ENCODE results near the gene OSGEP.
A peak's percentile ranks its signal among the peaks of the same experiment; 100 is the strongest.
"Not testable (repeated sequence)": the region's sequence is repeated elsewhere in the genome, so short reads cannot be mapped to it uniquely, and the experiment has no call there.

OSGEP gene

DNA sequence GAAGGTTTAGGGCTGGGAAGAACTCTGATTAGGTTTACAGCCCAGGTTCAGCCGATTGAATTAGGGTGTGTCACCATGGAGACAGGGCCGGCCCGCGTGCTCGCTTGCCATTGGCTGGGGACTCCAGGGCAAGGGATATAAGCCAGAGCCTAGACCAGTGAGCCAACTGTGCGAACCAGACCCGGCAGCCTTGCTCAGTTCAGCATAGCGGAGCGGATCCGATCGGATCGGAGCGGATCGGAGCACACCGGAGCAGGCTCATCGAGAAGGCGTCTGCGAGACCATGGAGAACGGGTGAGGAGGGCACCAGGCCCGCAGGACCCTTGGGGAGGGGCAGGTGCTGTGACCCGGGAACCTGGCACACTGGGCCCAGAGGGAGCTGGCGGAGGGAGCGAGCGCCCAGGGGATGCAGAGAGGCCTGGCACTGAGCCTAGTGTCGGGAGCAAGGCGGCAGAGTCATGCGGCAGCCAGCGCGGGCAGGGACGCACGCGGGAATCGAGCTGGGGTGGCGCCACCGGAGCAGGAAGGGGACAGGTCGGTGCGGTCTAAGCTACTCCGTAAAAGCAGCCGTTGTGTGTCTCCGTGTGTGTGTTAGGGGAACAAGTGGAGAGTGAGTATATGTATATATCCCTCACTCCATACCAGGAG, 14.8 kb upstream of the OSGEP start, which contains the start of gene PNP:
Gene PNP, plus strand, starts transcription at position 165 of the 648 bp plus-strand sequence. Its CDS starts 119 bp downstream, at position 284.
- H3K4me3 ChIP-seq (ENCODE audit: low read length), result peak within 1 kb of the TSS; percentile 93
- peaks cover 28% of the 10 kb centered on the region for H3K36me3 ChIP-seq (ENCODE audit: insufficient read depth, low read depth, low read length)
- no peak within 1 kb of the TSS for H3K27ac ChIP-seq (ENCODE audit: low read length)
- H3K9ac ChIP-seq (ENCODE audit: low read depth, low read length), result peak within 1 kb of the TSS; percentile 87
- peaks cover 3% of the 10 kb centered on the region for H3K4me1 ChIP-seq (ENCODE audit: insufficient read depth, low read length)
- H3K27me3 ChIP-seq (ENCODE audit: insufficient read depth, low read length), result no peaks in the 10 kb centered on the region
- no peaks in the 10 kb centered on the region for H3K9me3 ChIP-seq (ENCODE audit: insufficient read depth, low read depth, low read length)

DNA sequence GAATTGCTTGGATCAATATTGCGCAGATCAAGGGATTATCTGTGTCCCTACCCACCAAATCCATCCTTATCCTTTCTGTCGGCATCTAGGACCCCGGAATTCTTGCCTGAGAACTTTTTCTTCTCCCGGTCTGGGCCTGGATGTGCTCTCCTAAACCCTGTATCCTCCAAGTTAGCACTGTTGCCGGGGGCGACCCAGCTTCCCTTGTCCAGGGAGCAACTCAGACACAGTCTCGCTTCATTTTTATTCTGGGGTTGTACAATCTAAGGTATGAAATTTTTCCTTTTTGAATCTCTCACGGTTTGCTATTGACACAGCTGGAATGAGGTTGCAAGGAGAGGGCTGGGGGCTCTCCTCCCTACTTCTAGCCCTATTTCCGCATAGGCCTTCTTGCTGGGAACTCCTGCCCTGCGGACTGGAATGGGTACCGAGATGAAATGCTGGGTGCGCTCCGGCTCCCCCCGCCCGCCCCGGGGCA, 14.2 kb upstream of the OSGEP start:
- no peaks in the 10 kb centered on the region for H3K27me3 ChIP-seq (ENCODE audit: insufficient read depth, low read length)
- H3K27ac ChIP-seq (ENCODE audit: low read length), result no peak overlapping the region
- peaks cover 23% of the 10 kb centered on the region for H3K36me3 ChIP-seq (ENCODE audit: insufficient read depth, low read depth, low read length)
- H3K9me3 ChIP-seq (ENCODE audit: insufficient read depth, low read depth, low read length), result no peaks in the 10 kb centered on the region
- peak overlapping the region; percentile 93; the same call in 1 of the 2 replicates for H3K4me3 ChIP-seq (ENCODE audit: low read length)
- peaks cover 3% of the 10 kb centered on the region for H3K4me1 ChIP-seq (ENCODE audit: insufficient read depth, low read length)
- H3K9ac ChIP-seq (ENCODE audit: low read depth, low read length), result peak overlapping the region; percentile 87; the same call in 1 of the 2 replicates

DNA sequence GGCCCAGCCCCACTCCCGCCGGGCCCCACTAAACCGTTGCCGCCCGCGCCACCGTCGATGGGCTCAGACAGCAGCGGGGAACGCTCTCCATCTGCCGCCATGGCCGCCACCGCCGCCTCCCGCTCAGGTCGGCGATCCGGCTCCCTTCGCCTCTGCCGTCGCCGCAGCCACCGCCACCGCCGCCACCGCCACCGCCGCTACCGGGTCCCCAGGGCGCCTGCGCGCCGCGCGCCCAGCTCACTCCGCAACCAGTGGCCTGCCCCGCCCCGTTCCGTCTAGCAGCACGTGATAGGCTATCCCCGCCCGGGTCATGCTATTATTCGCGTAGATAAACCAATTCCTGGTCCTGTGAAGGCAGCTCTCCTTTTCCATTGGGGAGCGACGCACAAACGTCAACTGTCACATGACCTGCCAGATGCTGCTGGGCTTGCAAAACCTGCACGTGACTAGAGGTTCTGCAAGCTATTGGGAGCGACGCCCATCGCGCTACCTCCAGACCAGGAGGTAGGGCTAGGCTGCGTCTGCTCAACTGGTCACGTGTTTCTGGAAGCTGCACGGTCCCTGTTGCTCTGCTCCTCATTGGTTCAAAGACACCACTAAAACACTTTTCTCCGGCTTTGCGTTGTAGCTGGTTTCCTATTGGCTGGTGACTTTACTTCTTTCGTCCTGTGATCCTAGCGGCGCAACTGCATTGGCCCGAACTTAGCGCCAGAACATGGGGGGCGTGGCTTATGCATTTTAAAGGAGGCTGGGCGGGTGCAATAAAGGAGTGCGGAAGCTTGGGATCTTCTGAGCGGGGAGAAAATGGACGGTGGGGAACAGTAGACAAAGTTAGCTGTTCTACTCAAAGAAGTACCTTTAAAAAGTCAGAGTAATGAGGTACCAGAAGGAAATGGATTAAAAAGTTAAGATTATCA, 6.9 kb upstream of the OSGEP start, which contains the start of gene PIP4P1:
Gene PIP4P1, minus strand, starts transcription at position 210 of the 917 bp plus-strand sequence. Its CDS starts 109 bp downstream, at position 101.
- H3K9ac ChIP-seq (ENCODE audit: low read depth, low read length), result peak within 1 kb of the TSS; percentile 87
- peaks cover 8% of the 10 kb centered on the region for H3K4me1 ChIP-seq (ENCODE audit: insufficient read depth, low read length)
- no peaks in the 10 kb centered on the region for H3K9me3 ChIP-seq (ENCODE audit: insufficient read depth, low read depth, low read length)
- peak within 1 kb of the TSS; percentile 94 for H3K4me3 ChIP-seq (ENCODE audit: low read length)
- H3K36me3 ChIP-seq (ENCODE audit: insufficient read depth, low read depth, low read length), result peaks cover 42% of the 10 kb centered on the region
- H3K27ac ChIP-seq (ENCODE audit: low read length), result peak within 1 kb of the TSS; percentile 43
- H3K27me3 ChIP-seq (ENCODE audit: insufficient read depth, low read length), result no peaks in the 10 kb centered on the region

DNA sequence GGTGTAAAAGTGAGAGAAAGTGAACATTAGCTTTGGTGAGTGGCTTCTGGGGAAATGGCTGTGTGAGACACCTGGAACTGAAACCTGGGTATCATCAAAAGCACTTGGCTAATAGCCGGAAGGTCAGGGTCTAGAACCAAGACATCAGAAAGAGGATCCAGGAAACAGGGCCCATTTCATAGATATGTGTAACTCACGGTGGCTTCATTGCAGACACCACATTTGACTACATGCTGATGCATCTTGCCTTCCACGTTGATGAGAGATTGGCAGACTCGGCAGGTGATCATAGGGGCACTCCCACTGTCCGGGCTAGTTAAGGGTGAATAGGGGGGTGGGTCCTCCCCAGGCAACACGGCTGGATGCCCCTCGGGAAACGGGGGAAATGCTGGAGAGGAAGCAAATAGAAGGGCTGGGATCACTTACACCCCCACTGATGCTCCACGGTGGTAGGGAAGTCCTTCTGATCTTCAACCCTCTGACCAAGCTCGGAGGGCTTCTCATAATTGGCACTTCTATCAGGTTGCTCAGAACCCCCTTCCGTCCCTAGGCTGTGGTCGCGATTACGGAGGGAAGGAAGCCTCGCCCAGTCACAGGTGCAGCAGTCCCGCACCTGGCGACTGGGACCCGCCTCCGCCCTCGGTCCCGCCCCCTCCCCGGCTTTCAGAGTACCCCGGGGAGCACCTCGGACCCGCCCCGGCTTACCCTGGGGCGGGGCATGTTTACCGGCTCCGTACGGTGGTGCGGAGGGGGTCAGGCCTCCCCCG, 6.0 kb upstream of the OSGEP start:
- H3K9ac ChIP-seq (ENCODE audit: low read depth, low read length), result peak overlapping the region; percentile 87
- peak overlapping the region; percentile 94 for H3K4me3 ChIP-seq (ENCODE audit: low read length)
- no peak overlapping the region for H3K27ac ChIP-seq (ENCODE audit: low read length)
- H3K4me1 ChIP-seq (ENCODE audit: insufficient read depth, low read length), result peaks cover 11% of the 10 kb centered on the region
- peaks cover 49% of the 10 kb centered on the region for H3K36me3 ChIP-seq (ENCODE audit: insufficient read depth, low read depth, low read length)
- H3K9me3 ChIP-seq (ENCODE audit: insufficient read depth, low read depth, low read length), result no peaks in the 10 kb centered on the region
- no peaks in the 10 kb centered on the region for H3K27me3 ChIP-seq (ENCODE audit: insufficient read depth, low read length)

DNA sequence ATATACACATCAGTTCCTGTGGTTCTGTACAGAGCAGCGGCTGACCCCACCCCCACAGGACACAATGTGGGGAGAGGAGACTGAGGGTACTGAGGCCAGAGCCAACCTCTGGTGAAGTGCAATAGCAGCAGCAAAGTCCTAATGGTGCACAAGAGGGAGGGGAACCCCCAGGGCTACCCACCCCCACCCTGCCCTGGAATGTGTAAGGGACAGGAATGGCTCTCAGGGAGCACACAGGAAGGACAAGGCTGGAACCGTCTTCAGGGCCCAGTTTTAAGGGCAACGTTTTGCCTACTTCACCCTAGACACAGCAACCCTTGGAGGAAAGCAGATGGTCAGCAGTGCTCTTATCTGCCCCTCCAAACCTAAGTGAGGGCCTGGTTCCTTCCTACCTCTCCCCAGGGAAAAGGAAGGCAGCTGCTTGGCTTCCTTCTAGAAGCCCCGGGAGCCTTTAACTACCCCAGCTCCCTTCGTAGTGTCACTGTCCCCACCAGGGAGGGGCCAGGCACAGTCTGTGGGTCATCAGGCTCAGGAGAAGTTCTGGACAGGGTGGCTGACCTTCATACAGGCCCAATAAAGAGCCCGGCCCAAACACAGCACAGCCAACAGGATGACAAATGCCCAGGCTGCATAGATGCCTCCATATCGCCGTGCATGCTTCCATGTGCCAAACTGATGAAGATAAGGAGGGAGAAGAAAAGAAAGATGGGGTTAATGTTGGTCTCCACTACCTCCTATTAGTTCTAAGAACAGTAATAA, 3.6 kb upstream of the OSGEP start:
- H3K9ac ChIP-seq (ENCODE audit: low read depth, low read length), result no peak overlapping the region

DNA sequence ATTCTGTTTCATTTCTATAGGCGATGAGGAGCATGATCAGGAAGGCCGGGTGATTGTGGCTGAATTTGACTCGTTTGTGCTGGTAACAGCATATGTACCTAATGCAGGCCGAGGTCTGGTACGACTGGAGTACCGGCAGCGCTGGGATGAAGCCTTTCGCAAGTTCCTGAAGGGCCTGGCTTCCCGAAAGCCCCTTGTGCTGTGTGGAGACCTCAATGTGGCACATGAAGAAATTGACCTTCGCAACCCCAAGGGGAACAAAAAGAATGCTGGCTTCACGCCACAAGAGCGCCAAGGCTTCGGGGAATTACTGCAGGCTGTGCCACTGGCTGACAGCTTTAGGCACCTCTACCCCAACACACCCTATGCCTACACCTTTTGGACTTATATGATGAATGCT, 2.4 kb upstream of the OSGEP start:
- no peaks in the 10 kb centered on the region for H3K27me3 ChIP-seq (ENCODE audit: insufficient read depth, low read length)
- no peaks in the 10 kb centered on the region for H3K9me3 ChIP-seq (ENCODE audit: insufficient read depth, low read depth, low read length)
- peak overlapping the region; percentile 100; the same call in 1 of the 2 replicates for H3K9ac ChIP-seq (ENCODE audit: low read depth, low read length)
- H3K27ac ChIP-seq (ENCODE audit: low read length), result no peak overlapping the region
- H3K36me3 ChIP-seq (ENCODE audit: insufficient read depth, low read depth, low read length), result peaks cover 55% of the 10 kb centered on the region
- H3K4me1 ChIP-seq (ENCODE audit: insufficient read depth, low read length), result peaks cover 11% of the 10 kb centered on the region
- H3K4me3 ChIP-seq (ENCODE audit: low read length), result peak overlapping the region; percentile 89; the same call in 1 of the 2 replicates

More for the DNA sequence above, 3.6 kb upstream of the OSGEP start:
- Histone ChIP-seq H3K36me3 (ENCODE audit: insufficient read depth, low read depth, low read length) (peaks cover 49% of the 10 kb centered on the region), H3K4me1 (ENCODE audit: insufficient read depth, low read length) (peaks cover 11% of the 10 kb centered on the region), H3K27ac (ENCODE audit: low read length) (no peak overlapping the region), H3K4me3 (ENCODE audit: low read length) (no peak overlapping the region), H3K9me3 (ENCODE audit: insufficient read depth, low read depth, low read length) (no peaks in the 10 kb centered on the region), H3K27me3 (ENCODE audit: insufficient read depth, low read length) (no peaks in the 10 kb centered on the region)

DNA sequence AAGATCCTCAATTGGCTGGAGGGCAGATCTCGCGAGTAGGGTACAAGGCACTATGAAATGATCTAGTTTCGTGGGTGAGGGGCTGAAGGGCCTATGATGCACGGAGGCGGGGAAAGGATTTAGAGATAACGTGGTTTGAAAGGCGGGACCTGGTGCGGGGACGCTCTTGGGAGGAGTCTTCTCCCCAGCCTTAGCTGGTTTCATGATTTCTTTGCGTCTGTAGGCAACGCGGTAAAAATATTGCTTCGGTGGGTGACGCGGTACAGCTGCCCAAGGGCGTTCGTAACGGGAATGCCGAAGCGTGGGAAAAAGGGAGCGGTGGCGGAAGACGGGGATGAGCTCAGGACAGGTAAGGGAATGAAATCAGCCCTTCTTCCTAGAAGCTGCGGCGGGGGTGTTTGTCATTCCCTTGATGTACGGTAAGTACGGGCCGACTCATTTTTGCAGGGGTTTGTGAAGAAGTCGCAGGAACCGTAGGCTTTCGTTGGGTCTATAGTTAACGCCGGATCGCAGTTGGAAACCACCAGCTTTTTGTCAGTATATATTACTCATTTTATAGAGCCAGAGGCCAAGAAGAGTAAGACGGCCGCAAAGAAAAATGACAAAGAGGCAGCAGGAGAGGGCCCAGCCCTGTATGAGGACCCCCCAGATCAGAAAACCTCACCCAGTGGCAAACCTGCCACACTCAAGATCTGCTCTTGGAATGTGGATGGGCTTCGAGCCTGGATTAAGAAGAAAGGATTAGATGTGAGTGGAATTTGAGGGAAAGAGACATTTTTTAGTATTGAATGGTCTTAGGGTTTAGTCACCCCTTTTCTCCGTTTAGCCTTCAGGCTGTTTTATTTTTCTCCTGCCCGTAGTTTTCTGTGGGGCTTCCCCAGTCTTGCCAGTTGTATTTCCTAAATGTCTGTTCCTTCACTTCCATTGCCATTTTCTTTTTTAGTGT, 1.0 kb upstream of the OSGEP start:
- Histone ChIP-seq H3K4me3 (ENCODE audit: low read length) (peak overlapping the region; percentile 89), H3K4me1 (ENCODE audit: insufficient read depth, low read length) (peaks cover 11% of the 10 kb centered on the region), H3K27ac (ENCODE audit: low read length) (peak overlapping the region; percentile 94), H3K36me3 (ENCODE audit: insufficient read depth, low read depth, low read length) (peaks cover 66% of the 10 kb centered on the region), H3K9me3 (ENCODE audit: insufficient read depth, low read depth, low read length) (no peaks in the 10 kb centered on the region), H3K9ac (ENCODE audit: low read depth, low read length) (peak overlapping the region; percentile 100), H3K27me3 (ENCODE audit: insufficient read depth, low read length) (no peaks in the 10 kb centered on the region)

DNA sequence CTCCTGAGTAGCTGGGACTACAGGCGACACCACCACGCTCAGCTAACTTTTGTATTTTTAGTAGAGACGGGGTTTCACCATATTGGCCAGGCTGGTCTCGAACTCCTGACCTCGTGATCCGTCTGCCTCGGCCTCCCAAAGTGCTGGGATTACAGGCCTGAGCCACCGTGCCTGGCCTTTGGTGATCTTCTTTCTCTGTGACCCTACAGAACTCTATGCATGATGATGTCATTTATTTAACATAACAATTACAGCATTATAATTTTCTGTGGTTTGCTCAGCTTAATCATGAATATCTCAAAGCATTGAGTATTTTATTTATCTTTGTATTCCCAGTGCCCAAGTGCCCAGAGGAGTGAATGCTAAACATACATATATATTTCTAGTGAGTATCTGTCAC, 1.8 kb downstream of the OSGEP start:
- not testable (repeated sequence) for H3K27me3 ChIP-seq (ENCODE audit: insufficient read depth, low read length); H3K27ac ChIP-seq (ENCODE audit: low read length); H3K4me1 ChIP-seq (ENCODE audit: insufficient read depth, low read length); H3K9ac ChIP-seq (ENCODE audit: low read depth, low read length); H3K9me3 ChIP-seq (ENCODE audit: insufficient read depth, low read depth, low read length); H3K4me3 ChIP-seq (ENCODE audit: low read length)
- peaks cover 66% of the 10 kb centered on the region for H3K36me3 ChIP-seq (ENCODE audit: insufficient read depth, low read depth, low read length)

DNA sequence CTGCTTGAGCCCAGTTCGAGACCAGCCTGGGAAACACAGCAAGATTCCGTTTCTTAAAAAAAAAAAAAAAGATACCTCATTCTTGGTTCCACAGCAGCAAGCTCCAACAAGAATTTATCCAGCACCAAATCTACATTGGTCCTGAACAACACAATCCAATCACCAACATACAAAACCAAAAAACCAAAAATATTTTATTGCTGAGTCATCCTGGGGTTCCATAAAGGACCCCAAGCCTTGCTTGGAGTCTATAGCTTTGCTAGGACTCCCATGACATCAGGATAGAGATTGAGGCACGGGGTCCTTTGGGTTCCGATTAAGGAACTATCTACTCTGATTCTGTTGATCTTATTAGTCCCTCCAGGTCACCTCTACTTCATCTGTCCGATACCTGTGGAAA, 7.7 kb downstream of the OSGEP start:
- no peaks in the 10 kb centered on the region for H3K9me3 ChIP-seq (ENCODE audit: insufficient read depth, low read depth, low read length)
- no peak overlapping the region for H3K4me3 ChIP-seq (ENCODE audit: low read length)
- H3K27me3 ChIP-seq (ENCODE audit: insufficient read depth, low read length), result no peaks in the 10 kb centered on the region
- H3K4me1 ChIP-seq (ENCODE audit: insufficient read depth, low read length), result no peaks in the 10 kb centered on the region
- peaks cover 67% of the 10 kb centered on the region for H3K36me3 ChIP-seq (ENCODE audit: insufficient read depth, low read depth, low read length)
- no peak overlapping the region for H3K9ac ChIP-seq (ENCODE audit: low read depth, low read length)
- no peak overlapping the region for H3K27ac ChIP-seq (ENCODE audit: low read length)

DNA sequence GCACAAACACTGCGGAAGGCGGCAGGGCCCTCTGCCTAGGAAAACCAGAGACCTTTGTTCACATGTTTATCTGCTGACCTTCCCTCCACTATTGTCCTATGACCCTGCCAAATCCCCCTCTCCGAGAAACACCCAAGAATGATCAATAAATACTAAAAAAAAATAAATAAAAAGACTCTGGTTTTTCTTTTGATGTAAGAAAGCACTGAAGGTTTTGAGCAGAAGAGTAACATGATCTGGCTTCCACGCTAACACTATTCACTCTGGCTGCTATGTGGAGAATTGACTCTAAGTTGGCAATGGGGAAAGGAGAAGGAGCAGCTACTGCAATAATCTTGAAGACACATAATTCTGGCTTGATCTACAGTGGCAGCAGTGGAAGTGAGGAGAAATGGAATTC, 11.0 kb downstream of the OSGEP start:
- not testable (repeated sequence) for H3K27ac ChIP-seq (ENCODE audit: low read length); H3K4me3 ChIP-seq (ENCODE audit: low read length); H3K4me1 ChIP-seq (ENCODE audit: insufficient read depth, low read length); H3K9ac ChIP-seq (ENCODE audit: low read depth, low read length); H3K27me3 ChIP-seq (ENCODE audit: insufficient read depth, low read length); H3K9me3 ChIP-seq (ENCODE audit: insufficient read depth, low read depth, low read length)
- H3K36me3 ChIP-seq (ENCODE audit: insufficient read depth, low read depth, low read length), result peaks cover 37% of the 10 kb centered on the region

Data from iPS-20b (cell line).